Stimulated activated CD4-positive, alpha-beta T cell treated with anti-CD3 and anti-CD28 coated beads, TNF-alpha, amount 100 ng/mL, for 24 hours (primary cell): Measurements from ENCODE around the gene MTSS2.

Experiments
- DNase-seq, 3 experiments: peaks; one replicate each; pipeline ENCODE4 v3.0.0-alpha.2; 2020; ENCODE audit warnings: low read depth in 3 of 3

The MTSS2 gene

GRCh38 chr16:70699696-70700095 lies 13.8 kb upstream of the MTSS2 start:
- DNase-seq: no peak

- DNase-seq: no peak
Observed at GRCh38 chr16:70698901-70699300, 13.0 kb upstream of the MTSS2 start.

- DNase-seq: no peak
Observed at GRCh38 chr16:70697594-70698170, 11.8 kb upstream of the MTSS2 start.

- DNase-seq: no peak
Observed at GRCh38 chr16:70696952-70697593, 11.2 kb upstream of the MTSS2 start.

- no peak for DNase-seq
Observed at GRCh38 chr16:70696355-70696754, 10.5 kb upstream of the MTSS2 start.

GRCh38 chr16:70695331-70696070 lies 9.6 kb upstream of the MTSS2 start:
- no peak for DNase-seq

GRCh38 chr16:70694868-70695218 lies 9.0 kb upstream of the MTSS2 start:
- DNase-seq: no peak

- no peak for DNase-seq
Observed at GRCh38 chr16:70694088-70694867, 8.4 kb upstream of the MTSS2 start.

GRCh38 chr16:70692873-70693671 lies 7.2 kb upstream of the MTSS2 start:
- DNase-seq: no peak

GRCh38 chr16:70692130-70692872 lies 6.4 kb upstream of the MTSS2 start:
- no peak for DNase-seq

- DNase-seq: no peak
Observed at GRCh38 chr16:70691223-70692129, 5.6 kb upstream of the MTSS2 start.

- DNase-seq: no peak
Observed at GRCh38 chr16:70689970-70690891, 4.4 kb upstream of the MTSS2 start.

GRCh38 chr16:70689035-70689969 lies 3.4 kb upstream of the MTSS2 start:
- DNase-seq: no peak

GRCh38 chr16:70688246-70688742 lies 2.4 kb upstream of the MTSS2 start:
- DNase-seq: no peak

GRCh38 chr16:70687671-70688245 lies 1.9 kb upstream of the MTSS2 start:
- no peak for DNase-seq

GRCh38 chr16:70687102-70687511 lies 1.3 kb upstream of the MTSS2 start:
- no peak for DNase-seq
